DMS 273 (cell line): ENCODE data around the gene TPM2.
"Not testable (repeated sequence)": the region's sequence is repeated elsewhere in the genome, so short reads cannot be mapped to it uniquely, and the experiment has no call there.

Experiments used
- DNase-seq: peaks from one replicate; lab custom pipeline; 2025; ENCODE audit not compliant: unreplicated experiment; lab: John Stamatoyannopoulos, UW

Gene TPM2

DNA sequence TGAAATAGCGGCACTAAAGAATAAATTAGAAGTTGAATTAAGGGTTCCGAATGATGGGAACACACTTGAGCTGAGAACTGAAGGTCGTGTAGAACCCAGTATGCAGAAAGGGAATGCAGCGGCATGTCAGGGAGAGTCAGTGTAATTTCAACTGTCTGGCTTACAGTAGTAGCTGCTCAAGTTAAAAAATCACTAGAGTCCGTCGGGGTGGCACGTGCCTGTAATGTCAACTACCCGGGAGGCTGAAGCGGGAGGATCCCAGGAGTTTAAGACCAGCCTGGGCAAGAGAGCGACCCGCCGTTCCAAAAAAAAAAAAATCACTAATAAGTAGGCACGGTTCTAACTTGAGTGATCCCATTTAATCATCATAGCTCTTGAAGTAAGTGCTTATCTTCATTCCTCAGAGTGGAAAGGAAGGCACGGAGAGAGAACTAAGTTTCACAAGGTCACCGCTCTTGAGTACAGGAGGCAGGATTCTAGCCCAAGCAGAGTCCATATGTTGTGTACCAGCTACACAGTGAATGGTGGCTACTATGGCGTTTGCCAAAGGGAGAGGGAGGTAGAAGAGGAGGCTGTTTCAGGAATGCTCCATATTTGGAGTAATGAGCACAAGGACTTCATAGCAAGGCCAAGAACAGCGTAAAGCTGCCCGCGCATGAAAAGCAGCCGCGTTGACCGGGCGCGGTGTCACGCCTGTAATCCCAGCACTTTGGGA, 32.7 kb downstream of the TPM2 start:
- peak; percentile 86 for DNase-seq

DNA sequence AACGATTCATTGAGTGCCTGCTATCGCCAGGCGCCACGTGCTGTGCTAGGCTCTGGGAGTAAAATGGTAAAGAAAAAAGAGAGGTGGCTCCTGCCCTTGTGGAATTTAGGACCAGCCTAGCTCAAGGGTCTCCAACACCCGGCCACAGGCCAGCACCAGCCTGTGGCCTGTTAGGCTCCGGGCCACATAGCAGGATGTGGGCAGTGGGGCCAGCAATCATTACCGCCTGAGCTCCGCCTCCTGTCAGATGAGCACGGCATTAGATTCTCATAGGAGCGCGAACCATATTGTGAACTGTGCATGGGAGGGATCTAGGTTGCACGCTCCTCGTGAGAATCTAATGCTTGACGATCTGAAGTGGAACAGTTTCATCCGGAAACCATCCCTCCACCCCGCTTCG, 33.4 kb downstream of the TPM2 start:
- no peak for DNase-seq

DNA sequence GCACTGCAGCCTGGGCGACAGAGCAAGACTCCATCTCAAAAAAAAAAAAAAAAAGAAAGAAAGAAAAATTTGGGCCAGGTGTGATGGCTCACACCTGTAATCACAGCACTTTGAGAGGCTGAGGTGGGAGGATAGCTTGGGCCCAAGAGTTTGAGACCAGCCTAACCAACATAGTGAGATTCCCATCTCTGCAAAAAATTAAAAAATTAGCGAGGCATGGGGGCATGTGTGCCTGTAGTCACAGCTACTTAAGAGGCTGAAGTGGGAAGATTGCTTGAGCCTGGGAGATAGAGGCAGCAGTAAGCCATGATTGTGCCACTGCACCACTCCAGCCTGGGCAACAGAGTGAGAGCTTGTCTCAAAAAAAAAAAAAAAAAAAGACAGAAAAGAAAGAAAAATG, 36.1 kb downstream of the TPM2 start:
- DNase-seq = no peak

DNA sequence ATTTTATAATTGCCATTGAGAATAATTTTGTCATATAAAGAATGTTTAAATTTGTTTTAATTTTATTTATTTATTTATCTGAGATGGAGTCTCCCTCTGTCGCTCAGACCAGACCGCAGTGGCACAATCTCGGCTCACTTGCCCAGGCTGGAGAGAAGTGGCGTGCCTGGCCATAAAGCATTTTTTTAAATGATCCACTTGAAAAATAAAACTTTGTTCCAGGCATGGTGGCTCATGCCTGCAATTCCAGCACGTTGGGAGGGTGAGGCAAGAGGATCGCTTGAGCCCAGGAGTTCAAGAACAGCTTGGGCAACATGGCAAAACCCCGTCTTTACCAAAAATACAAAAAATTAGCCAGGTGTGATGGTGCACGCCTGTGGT, 36.9 kb downstream of the TPM2 start:
- DNase-seq = no peak

DNA sequence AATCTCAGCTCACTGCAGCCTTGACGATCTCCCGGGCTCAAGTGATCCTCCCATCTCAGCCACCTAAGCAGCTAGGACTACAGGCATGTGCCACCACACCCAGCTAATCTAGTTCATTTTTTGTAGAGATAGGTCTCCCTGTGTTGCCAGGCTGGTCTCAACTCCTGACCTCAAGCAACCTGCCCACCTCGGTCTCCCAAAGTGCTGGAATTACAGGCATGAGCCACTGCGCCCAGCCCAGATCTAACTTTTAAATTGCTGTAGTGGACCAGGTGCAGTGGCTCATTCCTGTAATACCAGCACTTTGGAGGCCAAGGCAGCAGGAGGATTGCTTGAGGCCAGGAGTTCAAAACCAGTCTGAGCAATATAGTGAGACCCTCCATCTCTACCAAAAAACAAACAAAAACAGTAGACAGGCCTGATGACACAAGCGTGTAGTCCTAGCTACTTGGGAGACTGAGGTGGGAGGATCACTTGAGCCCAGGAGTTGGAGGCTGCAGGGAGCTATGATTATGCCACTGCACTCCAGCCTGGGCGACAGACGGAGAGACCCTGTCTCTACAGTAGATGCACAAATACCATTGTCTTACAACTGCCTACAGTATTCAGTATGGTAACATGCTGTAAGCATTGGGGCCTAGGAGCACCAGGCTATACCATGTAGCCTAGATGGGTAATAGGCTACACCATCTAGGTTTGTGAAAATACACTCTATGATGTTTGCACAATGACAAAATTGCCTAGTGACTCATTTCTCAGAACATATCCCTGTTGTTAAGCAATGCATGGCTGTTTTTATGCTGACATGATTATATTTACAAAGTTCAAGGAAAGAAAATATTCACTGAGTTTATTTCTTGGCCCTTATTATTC, 37.5 kb downstream of the TPM2 start:
- DNase-seq = no peak

DNA sequence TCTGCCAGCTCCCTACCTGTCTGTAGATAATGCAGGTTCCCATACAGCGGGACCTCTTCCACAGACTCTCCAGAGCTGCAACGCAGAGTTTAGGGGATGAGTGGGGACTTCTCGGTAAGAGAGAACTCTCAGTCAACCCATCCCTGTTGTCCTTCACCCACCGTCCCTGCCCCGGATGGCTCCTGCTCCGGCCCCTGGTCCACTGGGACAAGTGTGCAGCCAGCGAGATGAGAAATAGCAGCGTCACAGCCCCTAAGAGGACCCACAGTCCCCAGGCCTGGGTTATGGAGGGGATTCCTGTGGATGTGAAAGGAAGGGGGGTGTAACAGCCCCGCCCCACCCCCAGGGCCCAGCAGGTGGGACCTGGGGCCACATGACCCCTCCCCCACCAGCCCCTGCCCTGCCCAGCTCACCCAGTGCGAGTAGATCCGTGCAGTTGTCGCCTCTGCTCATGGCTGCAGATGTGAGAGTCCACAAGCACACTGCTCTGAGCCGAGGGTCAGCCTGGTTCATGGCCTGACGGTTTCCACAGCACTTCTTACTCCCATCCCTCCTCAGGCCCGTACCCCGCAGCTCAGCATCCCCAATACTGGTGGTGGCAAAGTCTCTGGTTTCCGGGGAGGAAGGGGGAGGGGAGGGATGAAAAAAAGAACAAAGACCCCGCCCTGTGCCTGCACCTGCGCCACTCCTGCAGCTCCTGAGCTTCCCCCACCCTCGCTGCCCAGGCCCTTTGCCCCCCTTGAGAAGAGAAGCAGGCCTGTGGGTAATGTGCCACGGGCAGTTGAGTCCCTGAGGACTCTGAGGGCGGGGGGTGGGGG, 39.2 kb downstream of the TPM2 start, which contains the start of gene SIT1:
Gene SIT1, minus strand, starts transcription at position 591 of the 818 bp plus-strand sequence. Its CDS starts 78 bp downstream, at position 513.
- DNase-seq = no peak

DNA sequence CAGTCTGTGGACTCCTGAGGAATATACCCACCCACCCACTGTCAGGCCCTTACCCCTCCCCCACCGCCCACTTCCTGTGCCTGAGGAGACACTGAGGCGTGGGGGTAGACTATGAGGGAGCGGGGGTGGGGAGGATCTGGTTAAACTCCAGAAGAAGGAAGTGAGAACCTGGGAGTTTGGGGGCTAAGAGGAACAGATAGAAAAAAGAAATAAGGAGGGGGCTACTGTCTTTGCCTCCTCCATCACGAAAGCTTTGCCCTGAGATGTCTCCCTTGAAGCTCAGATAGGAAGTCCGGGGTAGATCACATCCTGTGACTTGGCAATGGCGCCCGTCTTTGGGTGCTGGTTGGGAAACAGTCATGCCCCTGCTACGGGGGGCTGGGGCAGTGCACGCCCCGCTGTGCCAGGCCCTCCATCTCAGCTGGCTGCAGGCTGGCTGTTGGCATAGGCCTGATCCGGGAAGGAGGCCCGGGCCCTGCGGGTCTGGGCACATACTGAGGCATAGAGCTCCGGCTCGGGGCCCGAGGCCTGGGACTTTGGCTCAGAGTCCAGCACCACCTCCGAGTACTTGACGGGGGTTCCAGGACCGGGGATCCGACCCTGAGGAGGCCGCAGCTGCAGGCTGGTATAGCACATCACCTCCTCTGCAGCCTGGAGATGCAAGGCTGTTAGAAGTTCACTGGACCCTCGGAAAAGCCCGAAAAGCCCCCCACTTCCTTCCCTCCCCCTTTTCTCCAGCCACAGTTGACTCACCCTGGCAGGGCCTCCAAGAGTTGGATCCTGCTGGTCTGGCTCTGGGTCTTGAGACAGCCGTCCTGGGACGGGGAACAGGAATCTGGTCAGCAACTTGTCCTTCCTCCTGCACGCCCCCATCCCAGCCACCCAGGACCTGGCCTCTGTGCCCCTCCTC, 40.0 kb downstream of the TPM2 start:
- no peak for DNase-seq

DNA sequence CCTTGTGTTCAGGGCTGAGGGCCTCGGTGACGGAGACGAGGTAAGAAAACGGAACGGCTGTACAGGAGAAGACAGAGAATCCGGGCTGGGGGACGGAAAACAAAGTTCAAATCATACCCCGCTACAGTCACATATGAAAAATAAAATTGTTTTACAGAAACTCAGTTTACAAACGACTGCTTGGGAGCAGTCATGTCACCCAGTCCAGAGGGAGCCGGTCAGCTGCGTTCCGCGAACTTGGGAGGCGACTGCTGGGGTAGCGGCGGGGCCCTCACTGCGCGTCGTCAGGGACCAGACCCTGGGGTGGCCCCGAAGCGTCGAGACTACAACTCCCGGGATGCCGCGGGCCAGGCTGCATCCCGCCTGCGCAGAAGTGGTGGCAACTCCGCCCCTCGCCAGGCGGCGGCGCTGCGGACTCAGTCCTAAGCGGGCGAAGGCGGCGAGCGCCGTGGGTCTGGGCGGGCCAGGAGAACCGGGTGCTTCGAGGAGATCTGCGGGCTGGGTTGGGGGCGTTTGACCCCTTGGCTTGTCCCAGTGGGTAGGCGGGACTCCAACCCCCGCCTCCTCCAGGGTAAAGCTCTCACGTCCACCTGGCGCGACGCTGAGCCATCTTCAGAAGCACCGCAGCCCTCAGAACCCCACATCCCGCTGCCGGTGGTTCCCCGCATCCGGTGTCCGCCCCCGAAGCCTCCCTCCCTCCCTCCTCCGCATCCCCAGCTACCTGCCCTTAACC, 43.0 kb downstream of the TPM2 start:
- peak; percentile 96 for DNase-seq

DNA sequence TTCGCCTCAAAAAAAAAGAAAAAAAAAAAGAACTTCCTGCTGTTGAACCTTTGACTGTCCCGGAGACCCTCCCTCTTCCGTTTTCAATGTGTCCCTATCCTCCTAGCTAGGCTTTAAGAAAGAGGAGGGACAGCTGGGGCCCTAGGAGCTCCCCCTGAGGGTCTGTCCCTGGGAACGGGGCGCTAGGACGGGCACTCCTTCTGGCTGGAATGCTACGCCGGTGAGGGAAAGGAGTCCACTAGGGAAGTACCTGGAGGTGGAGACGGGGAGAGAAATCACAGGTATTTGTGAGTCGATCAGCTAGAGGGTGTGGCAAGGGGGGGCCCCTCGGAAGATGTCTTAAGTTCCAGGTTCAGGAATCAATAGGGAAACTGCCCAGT, 43.6 kb downstream of the TPM2 start:
- DNase-seq = no peak

DNA sequence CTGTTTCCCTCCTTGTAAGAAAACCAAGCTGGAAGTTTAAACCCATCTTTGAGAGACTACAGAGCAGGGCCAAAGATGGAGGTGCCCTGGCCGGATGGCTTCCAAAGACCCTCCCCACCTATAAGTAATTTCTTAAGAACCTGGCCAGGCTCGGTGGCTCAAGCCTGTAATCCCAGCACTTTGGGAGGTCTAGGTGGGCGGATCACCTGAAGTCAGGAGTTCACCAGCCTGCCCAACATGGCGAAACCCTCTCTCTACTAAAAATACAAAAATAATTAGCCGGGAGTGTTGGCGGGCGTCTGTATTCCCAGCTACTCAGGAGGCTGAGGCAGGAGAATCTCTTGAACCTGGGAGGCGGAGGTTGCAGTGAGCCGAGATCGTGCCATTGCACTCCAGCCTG, 44.0 kb downstream of the TPM2 start:
- DNase-seq = not testable (repeated sequence)

DNA sequence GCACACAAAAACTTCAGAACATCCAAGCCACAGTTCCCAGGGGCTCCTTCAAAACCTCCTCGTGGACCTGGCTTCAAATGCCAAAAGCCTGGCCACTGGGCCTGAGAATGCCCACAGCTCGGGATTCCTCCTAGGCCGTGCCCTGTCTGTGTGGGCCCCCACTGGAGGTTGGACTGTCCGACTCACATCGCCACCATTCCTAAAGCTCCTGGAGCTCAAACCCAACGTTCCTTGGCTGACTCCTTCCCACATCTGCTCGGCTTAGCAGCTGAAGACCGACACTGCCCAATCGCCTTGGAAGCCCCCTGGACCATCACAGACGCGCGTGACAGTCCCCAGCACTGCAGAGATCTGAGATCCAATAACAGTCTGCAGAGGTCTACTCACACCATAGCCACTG, 46.7 kb downstream of the TPM2 start:
- DNase-seq = no peak

DNA sequence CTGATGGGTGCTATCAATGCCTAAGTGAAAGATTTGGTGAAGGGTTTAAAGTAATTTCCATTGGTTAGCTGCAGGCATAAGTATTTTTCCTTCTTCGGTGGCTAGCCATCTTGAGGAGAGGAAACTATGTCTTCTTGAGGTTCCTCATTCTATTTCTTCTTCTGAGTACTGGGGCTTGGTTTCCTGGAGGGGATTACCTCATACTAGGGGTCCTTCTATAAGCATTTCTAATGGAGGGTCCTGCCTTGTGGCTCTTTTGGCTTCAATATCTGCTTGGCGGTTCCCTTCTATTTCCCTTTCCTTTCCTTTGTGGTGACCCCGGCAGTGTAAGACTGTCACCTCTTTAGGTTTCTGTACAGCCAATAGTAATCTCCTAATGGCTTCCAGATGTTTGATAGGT, 48.2 kb downstream of the TPM2 start:
- not testable (repeated sequence) for DNase-seq

DNA sequence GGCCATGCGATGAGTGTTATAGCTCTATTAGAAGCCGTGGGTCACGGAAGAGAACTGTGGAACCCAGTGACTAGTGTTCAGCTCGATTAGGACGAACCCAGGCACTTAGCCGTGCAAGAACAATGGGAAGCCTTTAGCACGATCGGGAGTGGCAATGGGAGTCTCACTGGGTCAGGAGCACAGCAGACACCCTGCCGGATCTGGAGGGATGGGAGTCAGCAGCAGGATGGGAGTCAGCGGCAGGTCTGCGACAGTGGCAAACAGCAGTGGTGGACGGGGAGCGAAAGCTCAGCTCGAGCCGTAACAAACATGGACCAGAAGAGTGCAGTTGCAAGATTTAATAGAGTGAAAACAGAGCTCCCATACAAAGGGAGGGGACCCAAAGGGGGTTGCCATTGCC, 49.3 kb downstream of the TPM2 start:
- DNase-seq = not testable (repeated sequence)

DNA sequence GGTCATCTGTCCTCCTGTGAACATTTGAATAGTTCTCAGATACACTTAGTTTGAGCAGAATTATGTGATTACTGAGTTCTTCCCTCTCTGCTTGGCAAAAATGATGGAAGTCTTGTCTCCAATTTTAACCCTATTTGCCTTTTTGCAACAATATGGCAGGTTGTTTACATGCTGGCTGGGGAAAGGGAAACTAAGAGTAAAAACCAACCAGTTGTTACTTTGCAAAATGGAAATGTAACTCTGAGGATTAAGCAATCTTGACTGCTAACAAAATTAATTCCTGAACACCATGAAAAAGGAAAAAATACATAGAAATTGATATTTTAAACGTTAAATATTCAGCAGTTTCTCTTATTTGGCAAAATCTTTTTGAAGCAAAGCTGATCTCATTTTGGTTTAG, 50.1 kb downstream of the TPM2 start:
- DNase-seq = no peak

DNA sequence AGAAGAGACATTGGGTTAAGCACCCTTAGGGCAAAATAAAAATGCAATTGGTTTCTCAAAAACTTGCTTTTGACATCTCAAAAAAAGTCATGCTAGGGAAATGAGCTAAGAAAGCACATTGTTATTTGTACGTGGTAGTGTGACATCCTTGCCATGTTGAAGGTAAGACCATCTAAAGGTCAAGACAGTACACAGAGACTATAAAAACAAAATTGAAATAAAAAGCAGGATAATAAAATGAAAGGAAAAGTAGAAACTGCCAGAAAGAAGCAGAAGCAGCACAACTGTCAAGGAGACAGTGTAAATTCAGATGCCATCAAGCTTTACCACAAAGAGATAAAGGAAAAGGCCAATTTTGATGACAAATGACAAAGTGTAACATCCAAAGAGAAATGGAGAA, 50.5 kb downstream of the TPM2 start:
- DNase-seq = not testable (repeated sequence)

DNA sequence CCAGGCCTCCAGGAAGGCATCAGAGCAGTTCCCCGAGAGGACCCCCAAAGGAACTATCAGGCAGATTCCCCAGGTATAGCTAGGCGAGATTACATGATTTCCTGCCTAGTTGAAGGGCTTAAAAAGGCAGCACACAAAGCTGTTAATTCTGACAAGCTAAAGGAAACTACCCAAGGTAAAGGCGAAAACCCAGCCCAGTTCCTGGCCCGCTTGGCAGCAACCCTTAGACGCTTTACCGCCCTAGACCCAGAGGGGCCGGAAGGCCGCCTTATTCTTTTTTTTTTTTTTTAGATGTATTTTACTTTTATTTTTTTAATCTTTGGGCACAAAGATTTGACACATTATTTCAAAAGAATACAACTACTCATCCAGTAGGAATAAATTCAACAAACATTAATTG, 51.0 kb downstream of the TPM2 start:
- not testable (repeated sequence) for DNase-seq

DNA sequence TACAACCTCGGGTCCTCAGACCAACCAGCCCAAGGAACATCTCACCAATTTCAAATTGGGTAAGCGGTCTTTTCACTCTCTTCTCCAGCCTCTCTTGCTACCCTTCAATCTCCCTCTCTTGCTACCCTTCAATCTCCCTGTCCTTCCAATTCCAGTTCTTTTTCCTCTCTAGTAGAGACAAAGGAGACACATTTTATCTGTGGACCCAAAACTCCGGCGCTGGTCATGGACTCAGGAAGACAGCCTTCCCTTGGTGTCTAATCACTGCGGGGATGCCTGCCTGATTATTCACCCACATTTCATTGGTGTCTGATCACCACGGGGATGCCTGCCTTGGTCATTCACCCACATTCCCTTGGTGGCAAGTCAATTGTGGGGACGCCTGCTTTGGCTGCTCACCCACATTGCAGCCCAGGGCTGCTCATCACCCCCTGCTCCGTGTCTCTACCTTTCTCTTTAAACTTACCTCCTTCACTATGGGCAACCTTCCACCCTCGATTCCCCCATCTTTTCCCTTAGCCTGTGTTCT, 52.2 kb downstream of the TPM2 start:
- DNase-seq = not testable (repeated sequence)

DNA sequence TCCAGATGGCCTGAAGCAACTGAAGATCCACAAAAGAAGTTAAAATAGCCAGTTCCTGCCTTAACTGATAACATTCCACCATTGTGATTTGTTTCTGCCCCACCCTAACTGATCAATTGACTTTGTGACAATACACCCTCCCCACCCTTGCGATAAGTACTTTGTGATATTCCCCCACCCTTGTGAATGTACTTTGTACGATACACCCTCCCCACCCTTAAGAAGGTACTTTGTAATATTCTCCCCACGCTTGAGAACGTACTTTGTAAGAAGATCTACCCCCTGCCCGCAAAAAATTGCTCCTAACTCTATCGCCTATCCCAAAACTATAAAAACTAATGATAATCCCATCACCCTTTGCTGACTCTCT, 52.9 kb downstream of the TPM2 start:
- DNase-seq = not testable (repeated sequence)

DNA sequence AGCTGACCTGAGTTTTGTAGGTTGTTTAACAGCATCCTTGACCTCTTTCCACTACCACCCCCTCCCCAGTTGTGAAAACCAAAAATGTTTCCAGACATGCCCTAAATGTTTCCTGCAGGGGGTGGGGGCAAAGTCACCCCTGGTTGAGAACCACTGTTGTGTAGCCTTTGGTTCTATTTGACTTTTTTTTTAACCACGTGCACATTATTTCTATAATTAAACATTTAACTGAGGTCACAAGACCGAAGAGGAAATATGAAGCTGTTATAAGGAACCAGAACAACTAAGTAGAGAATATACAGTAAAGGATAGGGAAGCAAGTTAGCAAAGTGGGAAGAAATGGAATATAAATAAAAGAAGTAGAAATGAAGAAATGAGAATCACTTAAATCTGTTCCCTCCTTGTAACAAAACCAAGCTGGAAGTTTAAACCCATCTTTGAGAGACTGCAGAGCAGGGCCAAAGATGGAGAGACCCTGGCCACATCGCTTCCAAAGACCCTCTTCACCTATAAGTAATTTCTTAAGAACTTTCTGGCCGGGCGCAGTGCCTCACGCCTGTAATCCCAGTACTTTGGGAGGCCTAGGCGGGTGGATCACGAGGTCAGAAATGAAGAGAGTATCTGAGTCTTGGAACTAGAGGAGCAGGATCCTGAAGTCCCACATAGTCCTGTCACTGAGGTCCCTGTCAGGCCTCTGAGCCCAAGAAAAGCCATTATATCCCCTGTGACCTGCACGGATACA, 53.4 kb downstream of the TPM2 start:
- DNase-seq = no peak
